HG03521 (cell line): ENCODE results near the gene ACER1.
"Not testable (repeated sequence)": the region's sequence is repeated elsewhere in the genome, so short reads cannot be mapped to it uniquely, and the experiment has no call there.

Source experiments
- ATAC-seq: cut with Tn5 transposase; IDR thresholded peaks from one replicate; pipeline ENCODE4 v1.9.1; 2021; ENCODE audit warnings: mild to moderate bottlenecking, moderate library complexity; ENCODE audit not compliant: unreplicated experiment

Gene ACER1, protein sequence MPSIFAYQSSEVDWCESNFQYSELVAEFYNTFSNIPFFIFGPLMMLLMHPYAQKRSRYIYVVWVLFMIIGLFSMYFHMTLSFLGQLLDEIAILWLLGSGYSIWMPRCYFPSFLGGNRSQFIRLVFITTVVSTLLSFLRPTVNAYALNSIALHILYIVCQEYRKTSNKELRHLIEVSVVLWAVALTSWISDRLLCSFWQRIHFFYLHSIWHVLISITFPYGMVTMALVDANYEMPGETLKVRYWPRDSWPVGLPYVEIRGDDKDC

DNA sequence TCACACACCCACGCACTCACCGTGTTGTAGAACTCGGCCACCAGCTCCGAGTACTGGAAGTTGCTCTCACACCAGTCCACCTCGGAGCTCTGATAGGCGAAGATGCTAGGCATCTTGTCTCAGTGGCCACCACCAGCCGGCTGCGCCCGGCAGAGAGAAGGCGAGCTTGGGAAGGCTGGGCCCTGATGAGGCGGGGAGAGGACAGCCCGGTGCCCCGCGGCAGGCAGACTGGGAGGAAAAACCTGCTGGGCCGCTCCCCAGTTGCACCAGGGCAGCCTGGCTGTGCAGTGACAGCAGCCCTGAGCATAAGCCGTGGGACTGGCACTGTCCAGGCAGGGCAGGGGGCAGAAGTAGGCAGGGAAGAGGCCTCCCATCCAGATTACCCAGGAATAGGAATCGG lies at the start of gene ACER1:
Gene ACER1 (minus strand): TSS at position 174 of the 400 bp plus-strand sequence. CDS start 61 bp downstream, at position 113.
- no peak for ATAC-seq

- no peak for ATAC-seq
These were observed 49.8 kb upstream of the ACER1 start for GRCh38 chr19:6383188-6383587.

GRCh38 chr19:6381030-6381750 lies 47.8 kb upstream of the ACER1 start:
- ATAC-seq: no peak

DNA sequence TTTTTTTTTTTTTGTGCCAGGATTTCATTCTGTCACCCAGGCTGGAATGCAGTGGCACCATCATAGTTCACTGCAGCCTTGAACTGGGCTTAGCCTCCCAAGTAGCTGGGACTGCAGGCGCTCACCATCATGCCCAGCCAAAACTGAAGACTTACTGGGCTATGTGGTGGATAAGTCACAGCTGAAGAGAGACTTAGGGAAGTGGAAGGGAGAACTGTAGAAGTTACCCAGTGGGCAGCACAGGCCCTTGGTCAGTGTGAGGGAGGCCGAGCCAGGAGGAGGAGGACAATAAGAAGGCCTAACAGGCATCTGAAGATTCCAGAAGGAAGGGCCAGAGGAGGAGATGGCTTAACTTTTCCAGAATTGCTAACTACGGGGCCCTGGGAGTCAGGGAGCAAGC lies 46.3 kb upstream of the ACER1 start:
- ATAC-seq: no peak

DNA sequence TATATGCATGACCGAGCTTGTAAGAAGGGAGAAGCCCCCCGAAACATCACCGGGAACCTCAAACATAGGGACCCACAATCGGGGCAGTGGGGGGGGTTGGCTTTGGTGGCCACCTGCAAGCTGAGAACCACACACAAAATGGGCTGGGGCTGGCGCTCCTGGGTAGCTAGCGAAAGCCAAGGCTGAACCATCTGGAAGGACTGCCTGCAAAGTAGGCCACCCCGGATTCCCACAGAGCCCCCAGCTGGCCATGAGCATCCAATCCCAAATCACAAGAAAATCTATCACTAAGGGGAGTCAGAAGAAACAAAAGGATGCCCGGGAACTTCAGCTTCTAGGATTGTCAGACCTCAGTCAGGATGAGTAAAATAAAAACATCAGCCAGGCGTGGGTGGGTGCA lies 45.1 kb upstream of the ACER1 start:
- no peak for ATAC-seq

DNA sequence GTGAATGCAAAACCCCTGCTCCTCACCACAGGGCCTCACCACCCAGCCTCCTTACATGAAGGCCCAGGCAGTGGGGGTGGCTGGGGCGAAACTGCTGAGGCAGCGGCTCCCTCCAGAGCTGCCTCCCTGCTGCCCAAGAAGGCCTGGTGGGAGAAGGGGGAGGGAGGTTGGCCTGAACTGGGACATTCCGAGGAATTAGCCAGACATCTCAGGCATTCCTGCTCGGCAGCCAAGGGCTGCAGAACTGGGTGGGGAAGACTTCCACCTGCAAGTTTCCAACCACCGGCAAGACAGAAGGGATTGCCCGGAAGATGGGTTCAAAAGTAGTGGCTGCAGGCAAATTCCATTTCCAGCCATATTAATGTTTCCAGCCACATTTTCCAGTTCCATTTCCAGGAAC lies 44.6 kb upstream of the ACER1 start:
- no peak for ATAC-seq

- no peak for ATAC-seq
These were observed 43.2 kb upstream of the ACER1 start for GRCh38 chr19:6376512-6377190.

DNA sequence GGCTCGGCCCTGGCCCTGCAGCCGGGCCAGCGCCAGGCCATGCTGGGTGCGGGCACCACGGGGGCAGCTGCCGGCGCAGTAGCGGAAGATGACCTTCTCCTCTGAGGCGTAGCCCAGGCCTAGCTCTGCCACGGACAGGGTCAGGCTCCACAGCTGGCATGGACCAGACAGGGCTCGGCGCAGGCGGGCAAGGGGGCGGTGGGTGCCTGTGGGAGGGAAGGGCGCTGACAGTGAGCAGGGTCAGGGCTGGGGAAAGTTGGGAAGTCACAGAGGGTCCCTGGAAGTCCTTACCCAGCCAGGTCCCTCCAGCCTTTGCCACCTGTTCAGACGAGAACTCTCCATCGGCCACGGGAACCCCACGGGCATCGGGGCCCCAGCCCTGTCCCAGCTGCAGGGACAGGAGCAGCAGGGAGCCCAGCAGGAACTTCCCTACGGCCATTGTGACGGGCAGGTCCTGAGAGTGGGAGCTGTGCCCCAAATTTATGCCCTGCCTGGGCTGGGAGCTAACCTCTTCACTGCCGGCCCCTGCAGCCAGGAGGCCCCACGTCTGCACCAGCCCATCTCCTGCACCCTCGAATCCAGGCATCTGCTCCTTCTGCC lies 42.1 kb upstream of the ACER1 start, which contains the start of gene PSPN:
Gene PSPN (minus strand): TSS at position 523 of the 600 bp plus-strand sequence. CDS start 84 bp downstream, at position 439.
- no peak for ATAC-seq

DNA sequence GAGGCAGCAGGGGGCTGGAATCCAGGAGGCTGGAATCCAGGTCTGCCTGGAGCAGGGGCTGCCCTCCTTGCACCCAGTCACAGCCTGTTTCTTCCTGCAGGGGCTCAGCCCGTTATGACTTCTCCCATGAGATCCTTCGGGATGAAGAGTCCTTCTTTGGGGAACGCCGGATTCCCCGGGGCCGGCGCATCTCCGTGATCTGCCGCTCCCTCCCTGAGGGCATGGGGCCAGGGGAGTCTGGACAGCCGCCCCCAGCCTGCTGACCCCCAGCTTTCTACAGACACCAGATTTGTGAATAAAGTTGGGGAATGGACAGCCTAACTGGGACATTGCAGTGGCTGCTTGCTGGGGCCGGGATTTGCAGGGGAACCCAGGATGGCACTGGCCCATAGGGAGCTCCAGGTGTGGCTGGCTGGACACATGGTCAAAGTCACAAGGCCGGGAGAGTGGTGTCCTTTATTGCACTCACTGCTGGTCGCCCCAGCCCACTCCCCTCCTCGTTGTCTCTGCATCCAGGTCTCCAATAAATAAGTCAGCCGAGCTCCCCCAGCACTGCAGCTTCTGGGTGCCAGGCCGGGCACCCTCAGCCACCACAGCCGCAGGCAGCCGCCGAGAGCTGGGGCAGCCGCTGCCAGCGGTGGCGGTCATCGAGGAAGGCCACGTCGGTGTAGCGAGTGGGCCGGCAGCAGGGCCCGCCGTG lies 41.4 kb upstream of the ACER1 start:
- no peak for ATAC-seq

GRCh38 chr19:6374161-6374709 lies 40.8 kb upstream of the ACER1 start:
- ATAC-seq: no peak

DNA sequence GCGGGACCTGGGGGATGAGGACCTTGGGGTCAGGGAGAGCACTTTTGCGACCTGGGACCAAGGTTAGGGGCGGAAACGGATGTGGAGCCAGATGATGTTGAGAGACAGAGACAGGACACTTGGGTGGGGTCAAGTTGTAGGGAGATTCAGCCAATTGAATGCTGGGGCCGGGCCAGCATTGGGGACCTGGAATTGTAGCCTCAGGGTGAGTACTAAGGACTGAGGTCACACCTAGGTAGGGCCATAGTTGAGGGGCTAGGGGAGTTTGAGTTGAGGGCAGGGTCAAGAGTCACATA lies 40.3 kb upstream of the ACER1 start:
- no peak for ATAC-seq

GRCh38 chr19:6373096-6373812 lies 39.8 kb upstream of the ACER1 start:
- ATAC-seq: peak; percentile 61

DNA sequence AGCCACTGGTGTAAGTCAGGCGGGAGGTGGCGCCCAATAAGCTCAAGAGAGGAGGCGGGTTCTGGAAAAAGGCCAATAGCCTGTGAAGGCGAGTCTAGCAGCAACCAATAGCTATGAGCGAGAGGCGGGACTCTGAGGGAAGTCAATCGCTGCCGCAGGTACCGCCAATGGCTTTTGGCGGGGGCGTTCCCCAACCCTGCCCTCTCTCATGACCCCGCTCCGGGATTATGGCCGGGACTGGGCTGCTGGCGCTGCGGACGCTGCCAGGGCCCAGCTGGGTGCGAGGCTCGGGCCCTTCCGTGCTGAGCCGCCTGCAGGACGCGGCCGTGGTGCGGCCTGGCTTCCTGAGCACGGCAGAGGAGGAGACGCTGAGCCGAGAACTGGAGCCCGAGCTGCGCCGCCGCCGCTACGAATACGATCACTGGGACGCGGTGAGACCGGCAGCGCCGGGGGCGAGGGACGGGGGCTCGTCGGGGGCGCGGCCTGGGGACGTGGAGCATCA lies 39.2 kb upstream of the ACER1 start, which contains the start of gene ALKBH7:
Gene ALKBH7 (plus strand): TSS at position 201 of the 502 bp plus-strand sequence. CDS start 27 bp downstream, at position 228.
- peak; percentile 62 for ATAC-seq

GRCh38 chr19:6364353-6364752 lies 30.9 kb upstream of the ACER1 start:
- no peak for ATAC-seq

- ATAC-seq: no peak
These were observed 29.0 kb upstream of the ACER1 start for GRCh38 chr19:6362351-6362801.

- no peak for ATAC-seq
These were observed 28.6 kb upstream of the ACER1 start for GRCh38 chr19:6362027-6362350.

DNA sequence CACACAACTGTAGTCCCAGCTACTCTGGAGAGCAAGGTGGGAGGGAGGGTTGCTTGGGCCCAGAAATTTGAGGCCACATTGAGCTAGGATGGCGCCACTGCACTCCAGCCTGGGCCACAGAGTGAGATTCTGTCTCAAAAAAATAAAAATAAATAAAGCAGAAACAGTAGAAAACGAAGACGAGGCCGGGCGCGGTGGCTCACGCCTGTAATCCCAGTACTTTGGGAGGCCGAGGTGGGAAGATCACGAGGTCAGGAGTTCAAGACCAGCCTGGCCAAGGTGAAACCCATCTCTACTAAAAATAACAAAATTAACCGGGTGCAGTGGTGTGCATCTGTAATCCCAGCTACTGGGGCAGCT lies 27.4 kb upstream of the ACER1 start:
- not testable (repeated sequence) for ATAC-seq

DNA sequence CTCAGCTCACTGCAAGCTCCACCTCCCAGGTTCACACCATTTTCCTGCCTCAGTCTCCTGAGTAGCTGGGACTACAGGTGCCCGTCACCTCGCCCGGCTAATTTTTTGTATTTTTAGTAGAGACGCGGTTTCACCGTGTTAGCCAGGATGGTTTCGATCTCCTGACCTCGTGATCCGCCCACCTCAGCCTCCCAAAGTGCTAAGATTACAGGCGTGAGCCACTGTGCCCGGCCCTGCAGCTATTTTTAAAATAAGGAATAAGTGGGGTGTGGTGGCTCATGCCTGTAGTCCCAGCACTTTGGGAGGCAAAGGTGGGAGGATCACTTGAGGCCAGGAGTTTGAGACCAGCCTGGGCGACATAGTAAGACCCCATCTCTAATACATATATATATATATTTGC lies 27.0 kb upstream of the ACER1 start:
- ATAC-seq: not testable (repeated sequence)

DNA sequence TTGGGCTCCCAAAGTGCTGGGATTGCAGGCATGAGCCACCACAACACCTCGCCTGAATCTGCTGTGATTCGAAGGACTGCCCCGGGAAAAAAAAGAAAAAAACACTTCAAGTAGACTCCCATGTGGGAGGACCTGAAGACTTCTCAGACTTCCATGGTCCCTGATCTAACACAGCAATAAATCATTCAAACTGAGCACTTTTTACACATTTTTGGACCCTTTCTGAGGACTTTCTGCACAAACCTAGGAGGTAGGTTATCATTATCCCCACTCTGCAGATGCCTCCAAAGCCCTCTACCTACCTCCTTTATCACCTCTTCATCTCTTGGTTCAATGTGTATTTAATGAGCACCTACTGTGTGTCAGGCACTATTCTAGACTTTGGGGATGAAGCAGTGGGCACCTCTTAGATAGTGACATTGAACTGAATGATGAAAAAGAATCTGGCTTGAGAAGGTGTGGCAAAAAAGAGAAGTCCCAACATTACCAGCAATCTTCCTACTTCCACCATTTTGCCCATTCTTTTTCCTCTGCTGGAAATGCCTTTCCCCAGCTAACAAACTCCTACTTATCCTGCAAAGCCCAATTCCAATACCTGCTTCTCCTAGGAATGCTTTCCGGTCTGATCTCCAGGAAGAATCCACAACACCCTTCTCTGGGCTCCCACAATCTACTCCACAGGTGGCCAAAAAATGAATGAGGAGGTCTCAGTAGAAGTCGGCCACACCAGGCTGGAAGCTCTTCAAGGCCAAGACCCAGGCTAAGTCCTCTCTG lies 26.3 kb upstream of the ACER1 start:
- no peak for ATAC-seq
